Putamen (tissue), 1 donor: Measurements from ENCODE around the gene WDR35.

Experiments
- DNase-seq: peaks from one replicate; pipeline ENCODE4 v3.0.0-alpha.2; 2016; ENCODE audit warnings: low spot score

The WDR35 gene

DNA sequence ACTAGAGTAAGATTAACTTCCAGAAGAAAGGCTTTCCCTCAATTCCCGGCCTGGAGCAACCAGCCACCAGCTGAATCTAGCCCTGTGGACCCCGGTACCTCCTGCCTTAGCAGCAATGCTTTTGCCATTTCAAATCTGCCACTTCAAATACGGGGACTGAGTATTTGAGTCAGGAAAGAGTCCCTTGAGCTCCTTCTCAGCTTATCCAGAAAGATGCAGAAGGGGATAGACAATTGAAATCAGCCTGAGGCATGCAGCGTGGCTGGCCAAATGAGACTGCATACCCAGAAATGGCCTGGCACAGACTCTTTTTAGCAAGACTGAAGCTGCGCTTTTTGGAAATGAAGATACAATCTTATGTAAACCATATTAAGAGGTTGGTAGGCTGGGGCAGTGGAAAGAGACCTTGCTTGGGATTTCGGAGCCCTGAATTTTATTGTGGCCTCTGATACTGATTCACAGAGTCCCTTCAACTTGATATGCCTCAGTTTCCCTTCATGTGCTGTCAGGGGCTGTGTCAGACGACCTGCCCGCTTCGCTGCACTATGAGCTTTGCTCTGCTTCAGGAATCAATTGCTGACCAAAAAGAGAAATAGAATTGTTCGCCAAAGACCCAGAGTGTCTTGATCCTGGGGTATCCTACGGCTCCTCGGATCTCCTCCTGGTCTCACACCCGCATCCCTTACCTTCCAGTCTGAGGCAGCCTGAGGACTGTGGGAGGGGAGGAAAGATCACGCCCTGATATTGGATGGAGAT lies 21.5 kb upstream of the WDR35 start:
- no peak for DNase-seq

DNA sequence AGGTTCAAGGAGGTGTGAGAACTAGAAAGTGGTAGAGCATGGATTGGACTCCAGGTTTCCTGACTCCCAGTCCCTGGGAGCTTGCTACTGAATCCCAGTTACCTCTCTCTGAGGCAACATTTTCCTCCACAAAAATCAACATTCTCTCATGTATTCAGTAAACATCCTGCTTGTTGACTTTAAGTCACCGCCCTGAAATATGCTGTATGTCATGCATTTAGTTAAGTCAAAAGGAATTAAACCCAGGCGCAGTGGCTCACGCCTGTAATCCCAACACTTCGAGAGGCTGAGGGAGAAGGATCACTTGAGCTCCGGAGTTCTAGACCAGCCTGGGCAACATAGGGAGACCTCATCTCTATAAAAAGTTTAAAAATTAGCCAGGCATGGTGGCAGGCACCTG lies 18.8 kb upstream of the WDR35 start:
- no peak for DNase-seq

DNA sequence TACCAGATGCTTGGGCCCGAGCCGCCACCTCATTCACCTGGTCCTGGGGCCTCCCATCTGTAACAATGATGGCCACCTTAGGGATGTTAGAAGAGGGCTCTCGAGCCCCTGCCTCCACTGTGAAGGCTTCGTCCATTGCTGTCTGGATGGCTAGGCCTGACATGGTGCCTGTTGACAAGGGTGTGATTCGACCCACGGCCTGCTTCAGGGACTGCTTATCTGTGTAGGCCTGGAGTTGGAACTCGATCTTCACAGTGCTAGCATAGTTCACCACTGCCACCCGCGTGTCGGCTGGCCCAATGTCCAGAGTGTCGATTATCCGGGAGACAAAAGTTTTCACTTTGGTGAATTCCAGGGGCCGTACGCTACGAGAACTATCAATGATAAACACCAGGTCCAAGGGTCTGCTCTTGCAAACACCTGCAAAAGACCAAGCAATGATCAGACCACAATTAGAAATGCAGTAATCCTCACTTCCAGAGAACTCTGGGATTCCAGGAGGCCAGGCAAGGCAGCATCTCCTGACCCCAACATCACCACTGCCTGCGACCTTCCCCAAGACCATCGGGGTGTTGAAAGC lies 16.1 kb upstream of the WDR35 start:
- DNase-seq = no peak

DNA sequence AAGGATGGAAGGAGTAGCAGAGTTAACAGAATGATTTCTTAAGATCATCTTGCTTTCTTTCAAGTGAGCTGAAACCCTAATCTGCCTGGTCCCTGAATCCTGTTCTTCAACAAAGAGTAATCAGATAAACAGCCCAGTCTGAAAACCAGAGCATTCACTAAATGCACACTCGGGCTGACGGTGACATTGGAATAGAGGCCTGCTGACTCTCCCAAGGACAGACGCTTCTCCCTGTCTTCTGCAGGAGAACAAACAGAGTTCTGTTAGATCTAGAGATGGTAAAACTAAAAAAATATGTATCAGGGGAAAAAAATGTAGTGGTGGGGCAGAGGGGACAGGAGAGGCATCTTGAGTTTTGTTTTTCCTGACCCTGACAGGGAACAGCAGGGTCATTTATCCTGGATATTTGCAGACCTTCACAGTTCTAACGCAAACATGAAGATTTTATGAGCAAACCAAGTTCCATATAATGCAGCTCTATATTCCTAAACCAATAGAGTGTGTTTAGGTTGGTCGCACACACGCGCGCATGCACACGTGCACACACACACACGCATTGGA lies 15.2 kb upstream of the WDR35 start:
- DNase-seq = no peak

DNA sequence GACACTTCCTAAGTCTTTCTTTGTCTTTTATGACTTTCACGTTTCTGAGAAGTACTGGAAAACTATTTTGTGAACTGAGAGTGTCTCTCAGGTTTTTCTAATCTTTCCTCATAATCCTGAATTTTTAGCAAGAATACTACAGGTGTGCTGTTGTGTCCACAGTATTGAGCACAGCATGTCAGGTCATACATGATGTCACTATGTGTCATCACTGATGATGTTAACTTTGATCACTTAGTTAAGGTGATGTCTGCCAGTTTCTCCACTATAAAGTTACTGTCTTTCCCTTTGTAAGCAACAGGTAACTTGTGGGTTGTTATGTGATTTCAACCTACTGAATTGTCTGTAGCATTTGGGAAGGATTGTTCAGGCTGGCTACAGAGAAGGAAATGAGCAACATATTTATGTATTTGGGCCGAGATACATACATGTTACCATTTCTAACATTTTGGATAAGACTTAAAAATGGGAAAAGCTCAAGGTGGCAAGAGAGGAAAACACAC lies 11.5 kb upstream of the WDR35 start:
- DNase-seq = no peak

DNA sequence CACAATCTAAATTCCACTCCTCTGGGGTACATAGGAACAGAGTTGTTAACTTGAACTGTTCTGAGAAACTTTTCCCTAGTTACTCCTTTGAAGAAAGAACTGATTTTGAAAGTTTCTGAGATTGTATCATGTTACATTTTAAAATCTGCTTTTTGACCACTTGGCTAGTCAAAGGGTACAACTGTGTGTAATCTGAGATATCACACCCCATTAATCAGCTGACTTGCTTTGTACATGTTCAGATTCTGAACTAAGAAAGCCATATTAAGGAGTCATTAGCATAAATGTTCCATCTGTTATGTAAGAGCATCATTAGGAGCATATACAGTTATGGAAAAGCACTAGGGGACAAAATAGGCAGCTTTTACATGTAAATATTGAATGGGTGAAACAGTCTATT lies 3.8 kb upstream of the WDR35 start:
- DNase-seq = no peak

DNA sequence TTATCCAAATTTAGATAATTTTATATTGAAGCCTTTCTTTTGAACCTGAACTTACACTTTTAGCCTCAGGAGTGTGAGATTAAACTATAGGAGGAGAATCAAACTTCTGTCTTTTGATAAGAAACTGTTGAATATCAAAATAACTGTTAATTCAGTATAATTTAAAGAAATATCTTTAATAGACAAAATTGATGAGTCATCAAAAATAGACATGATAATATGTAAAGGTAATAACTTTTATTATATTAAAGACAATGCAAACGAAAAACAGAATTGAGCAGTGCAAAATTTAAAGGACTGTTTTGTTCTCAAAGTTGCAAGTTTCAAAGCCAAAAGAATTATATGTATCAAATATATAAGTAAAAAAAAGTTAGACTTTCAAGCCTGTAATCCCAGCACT lies 2.0 kb upstream of the WDR35 start:
- no peak for DNase-seq

DNA sequence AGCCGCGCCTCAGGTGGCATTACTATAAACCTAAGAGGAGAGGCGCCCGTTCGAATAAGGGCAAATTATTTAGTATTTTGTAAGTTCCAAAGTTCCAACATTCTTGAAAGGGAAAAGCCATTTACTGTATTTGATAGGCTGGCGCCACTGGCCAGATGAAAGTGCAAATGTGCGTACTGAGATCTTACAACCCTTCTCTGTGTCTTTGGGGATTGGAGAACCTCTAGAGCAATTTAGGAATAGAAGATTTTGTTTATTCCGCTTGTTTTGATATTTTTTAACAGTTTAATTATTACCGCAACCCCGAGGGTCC lies 467 bp upstream of the WDR35 start:
- DNase-seq = no peak

DNA sequence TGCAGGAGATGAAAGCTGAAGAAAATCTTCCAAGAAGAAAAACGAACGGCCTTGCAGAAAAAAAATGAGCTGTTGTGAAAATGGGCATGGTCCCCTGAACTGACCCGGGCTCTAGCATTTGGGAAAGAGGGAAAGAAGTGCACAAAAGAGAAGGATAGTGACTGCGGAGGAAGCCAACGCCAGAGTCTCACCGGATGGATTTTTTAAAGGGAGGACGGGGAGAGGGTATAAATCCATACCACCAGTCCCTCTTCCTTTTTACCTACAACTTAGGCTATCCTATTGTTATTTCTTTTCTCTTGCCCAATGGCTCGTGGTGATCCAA lies 601 bp downstream of the WDR35 start:
- DNase-seq = no peak

DNA sequence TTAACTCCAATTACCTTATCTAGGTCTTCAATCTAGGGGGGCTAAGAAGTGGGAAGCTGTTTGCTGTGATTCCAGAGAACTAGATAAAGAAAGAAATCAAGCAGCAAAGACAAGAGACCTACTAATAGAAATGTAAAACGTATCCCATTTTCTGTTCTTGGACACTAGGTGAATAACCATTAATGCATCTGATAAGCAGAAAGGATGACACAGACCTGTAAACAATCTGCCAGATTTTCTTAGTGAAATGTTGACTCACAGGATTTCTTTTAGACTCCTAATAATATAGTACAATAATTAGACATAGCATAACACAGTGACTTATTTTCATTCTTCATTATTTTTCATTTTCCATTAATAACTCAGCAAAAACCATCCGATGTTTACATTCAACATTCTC lies 1.3 kb downstream of the WDR35 start:
- DNase-seq = no peak

DNA sequence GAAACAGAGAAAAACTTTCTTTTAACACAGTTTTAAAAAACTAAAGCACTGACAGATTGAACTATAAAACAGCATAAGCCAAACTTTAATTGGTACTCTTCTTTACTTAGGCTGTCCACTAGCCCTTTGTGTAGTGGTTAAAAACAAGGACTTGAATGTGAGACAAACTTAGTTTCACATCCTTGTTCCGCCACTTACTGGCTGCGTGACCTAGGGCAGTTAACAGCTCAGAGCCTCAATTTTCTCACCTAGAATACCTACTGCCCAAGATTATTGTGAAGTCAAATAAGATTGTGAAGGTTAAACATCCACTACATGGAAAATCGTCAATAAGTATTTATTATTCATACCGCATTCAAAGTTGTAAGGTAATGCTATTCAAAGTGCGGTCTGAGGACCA lies 2.0 kb downstream of the WDR35 start:
- DNase-seq = no peak

DNA sequence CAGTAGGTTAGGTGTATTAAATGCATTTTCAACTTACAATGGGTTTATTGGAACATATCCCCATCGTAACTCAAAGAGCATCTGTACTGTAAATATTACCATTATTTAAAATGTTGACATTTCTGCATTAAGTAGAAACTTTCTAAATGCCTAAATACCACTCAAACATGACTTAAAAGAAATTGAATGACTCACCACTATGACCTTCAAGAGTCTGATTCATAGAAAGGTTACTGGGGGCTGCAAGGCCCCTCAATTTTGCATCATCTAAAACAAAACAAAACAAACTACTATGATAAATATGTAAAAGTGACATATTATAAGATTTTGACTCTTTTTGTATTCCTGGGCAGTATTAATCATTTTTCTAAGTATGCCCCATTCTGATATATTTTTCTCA lies 7.6 kb downstream of the WDR35 start:
- DNase-seq = no peak

DNA sequence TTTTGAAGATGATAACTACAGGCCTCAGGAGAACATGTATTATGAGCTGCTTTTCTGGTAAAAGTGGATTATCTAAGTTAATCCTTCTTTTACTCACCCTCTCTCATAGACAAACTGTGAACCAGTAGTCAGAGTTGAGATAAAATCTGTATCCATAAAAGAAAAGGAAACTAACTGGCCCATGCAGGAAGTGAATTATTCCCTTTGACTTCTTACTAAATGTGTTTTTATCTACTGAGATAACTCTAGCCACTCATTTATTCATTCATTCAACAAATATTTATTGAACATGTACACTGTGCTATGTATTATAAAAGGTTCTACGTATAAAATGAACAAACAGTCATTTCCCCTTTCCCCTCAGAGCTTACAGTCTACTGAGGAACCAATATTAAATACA lies 10.0 kb downstream of the WDR35 start:
- DNase-seq = no peak

DNA sequence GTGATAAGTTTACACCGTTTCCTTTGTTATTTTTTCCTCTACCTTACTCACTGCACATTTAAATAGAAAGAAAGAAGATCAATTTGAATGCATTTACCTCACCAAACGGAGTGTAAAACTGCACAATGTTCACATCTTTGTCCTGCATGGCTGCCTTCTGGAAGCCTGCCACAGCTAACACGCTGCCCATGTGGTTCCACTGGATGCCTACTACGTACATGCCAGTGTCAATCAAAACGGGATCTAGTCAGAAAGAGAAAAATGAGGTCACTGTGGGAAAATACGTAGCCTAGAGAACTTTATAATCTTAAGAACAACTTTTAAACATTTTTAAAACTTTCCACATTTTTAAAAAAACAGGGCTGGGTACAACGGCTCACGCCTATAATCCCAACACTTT lies 16.4 kb downstream of the WDR35 start:
- no peak for DNase-seq

DNA sequence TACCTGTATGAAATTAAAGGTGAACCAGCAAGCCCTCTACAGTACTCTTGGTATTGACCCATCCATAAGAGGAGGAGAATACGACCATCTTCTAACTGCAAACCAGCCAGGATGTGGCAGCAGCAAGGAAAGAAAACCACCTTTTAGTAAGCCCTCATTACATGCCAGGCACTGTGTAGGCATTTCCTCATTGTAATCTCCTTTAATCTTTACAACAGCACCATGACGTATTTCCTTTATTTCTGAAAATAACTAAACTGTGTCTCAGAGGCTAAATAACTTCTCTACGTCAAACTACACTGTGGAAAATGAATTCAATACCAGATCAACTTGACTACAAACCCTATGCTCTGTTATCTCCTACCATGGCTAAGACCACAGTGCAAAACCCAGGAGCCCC lies 18.2 kb downstream of the WDR35 start:
- no peak for DNase-seq

DNA sequence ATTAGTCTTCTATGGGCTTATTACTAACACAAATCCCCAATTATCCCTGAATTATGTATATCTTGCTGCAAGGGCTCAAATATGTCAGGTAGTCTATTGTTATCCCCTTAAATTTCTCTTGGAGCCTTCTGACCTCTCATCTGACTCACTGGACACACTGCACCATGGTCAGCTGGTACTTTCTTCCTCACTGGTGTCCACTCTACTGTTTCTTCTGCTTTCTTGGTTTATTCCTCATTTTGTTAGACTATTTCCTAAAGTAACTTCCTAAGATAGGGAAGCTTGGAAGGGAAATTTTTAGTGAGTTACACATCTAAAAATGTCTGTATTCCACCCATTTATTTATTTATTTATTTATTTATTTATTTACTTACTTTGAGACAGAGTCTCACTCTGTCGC lies 26.5 kb downstream of the WDR35 start:
- DNase-seq = no peak

DNA sequence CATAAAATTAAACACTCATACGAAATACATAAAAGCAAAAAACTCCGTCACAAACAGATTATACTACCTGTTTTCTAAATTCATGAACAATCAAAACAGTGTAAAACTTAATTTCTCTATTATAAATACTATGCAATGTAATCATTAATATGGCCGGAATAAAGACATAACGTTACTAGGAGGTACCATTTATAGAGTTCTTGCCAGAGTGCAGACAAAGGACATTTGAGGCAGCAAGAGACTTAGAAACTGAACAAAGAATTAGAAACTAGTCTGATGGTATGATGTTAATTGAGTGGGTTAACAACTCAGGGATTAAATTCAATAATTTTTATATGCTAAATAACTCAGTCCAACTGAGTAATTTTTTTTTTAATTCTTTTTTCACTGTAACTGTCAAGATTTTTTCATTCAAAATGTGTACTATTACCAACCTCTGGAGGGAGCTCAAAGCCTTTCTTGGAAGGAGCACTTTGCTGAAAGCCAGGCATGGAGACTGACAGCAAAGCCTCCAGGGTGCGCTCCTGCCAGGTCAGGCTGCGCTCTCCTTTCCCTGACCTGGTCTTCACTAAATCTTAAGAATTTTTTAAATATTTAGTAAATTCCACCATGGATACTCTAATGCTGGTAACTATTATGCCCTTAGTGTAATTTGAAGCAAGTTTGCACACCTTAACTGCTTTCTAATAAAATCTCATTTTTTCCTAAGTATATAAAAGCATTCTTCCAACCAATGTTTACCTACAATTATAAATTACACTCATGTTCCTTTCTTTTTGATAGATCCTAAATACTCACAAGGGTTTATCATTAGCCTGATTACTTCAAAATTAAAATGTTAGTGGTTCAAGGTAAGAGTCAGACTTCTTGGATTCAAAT lies 34.1 kb downstream of the WDR35 start:
- peak; percentile 58 for DNase-seq

DNA sequence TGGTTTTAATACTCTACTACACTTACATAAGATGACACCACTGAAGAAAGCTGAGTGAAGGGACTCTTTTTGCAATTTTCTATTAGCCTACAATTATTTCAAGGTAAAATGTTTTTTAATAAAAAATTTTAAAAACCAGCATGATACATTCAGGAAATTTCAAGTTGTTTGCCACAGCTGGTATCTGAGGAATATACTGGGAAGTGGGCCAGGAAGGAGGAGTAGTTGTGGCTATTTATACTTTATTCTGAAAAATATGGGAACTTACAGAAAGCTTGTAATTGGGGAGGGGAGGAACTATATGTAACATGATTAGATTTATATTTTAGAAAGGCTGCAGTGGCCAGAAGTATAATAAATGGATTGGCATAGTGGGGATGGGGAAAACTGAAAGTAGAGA lies 40.8 kb downstream of the WDR35 start:
- no peak for DNase-seq

DNA sequence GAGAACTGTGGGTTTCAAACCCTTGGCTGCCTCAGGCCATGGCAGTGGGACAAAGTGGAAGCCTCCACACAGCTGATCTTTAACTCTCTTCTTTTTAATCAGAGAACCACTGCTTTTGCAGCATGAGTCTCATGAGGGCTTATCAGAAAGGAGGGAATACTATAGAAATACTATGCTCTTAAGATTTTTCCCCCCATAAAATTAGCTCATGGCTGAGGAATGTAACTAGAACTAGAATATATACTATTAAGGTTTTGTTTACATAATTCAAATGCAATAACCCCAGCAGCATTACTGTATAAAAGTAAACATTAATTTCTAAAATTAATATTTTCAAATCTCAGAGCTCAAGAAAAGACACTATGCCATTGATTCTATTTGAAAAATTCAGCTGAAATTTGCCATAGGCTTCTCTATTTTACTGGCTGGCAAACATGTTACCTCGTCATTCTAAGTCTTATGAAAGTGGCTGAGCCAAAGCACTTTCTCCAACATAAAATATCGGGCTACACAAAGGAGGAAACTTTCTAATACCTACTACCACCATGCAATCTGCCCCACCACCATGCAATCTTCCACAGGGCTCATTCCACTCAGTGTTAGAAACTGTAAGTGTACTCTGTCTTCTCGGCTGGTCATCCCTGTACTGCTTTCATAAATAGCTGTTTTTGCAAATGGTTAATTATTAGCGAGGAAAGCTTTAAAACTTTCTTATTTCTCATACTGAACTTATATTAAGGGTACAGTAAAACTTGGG lies 42.5 kb downstream of the WDR35 start:
- DNase-seq = no peak

DNA sequence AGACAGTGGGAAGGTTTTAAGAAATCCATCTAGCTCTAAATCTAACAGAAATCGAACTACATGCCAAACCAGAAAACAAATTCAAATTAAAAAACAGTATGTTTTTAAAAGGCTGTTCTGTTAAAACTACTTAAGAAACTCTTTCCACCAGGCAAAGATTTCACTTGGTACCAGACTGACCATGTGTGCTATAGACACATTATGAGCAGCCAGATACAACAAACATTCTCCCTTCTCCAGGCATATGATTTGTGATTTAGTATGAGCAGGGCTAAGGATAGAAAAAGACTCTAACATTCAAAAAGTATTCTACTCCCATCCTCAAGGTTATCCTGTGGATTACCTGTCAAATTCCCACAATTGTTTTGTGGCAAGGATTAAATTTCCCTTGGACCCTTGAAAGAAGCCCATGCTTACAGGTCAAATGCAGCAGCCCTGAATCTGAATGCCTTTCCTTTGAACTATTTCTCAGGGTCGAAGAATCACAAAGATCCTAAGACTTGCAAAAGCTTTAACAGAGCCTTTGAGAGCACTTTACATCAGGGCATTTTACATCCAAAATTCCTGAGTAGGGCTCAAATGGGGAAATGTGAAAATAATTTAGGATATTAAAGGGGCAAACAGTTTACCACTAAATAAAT lies 45.6 kb downstream of the WDR35 start:
- DNase-seq = no peak

DNA sequence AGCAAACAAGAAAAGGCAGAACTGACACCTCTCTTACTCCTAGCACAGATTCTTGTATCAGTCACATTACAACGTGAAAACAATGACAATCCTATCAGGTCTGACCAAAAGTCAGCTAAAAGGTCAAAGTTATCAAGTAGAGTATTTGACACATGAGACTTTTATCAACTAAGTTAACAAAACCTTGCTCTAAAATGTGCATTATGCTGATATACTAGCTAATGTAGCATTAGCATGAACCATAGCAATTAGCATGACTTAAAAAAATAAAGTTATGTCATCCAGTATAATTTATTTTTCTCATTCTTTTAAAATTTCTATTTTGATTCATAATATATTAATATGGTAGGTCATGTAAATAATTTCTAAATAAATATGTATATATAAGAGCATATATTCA lies 46.7 kb downstream of the WDR35 start:
- DNase-seq = no peak

DNA sequence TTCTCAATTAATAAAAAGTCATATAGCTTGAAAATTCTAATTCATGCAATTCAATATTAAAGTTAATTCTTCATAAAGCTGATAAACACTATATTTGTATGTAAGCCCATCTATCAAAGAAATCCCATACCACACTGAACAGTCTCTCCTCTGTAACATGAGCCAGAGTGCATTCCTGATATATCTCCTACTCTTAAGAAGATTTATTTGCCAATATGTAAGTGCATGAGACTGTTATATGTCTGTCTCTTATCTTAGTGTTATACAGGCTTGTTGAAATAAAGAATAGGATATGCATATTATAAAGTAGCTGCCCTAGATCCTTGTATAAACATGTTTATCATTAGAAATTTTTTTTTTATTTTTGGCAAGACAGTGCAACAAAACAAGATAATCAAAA lies 47.7 kb downstream of the WDR35 start:
- no peak for DNase-seq
